Measurements from ENCODE around the gene SQOR. TPM values are rescaled to one million over a fixed set of nuclear protein-coding genes. Genes with fewer than 3 reads are reported as not detected.

The SQOR gene
- total RNA-seq, 4 donors from 2014 or later: 49.8 to 80.4 (median 67.8) TPM

DNA sequence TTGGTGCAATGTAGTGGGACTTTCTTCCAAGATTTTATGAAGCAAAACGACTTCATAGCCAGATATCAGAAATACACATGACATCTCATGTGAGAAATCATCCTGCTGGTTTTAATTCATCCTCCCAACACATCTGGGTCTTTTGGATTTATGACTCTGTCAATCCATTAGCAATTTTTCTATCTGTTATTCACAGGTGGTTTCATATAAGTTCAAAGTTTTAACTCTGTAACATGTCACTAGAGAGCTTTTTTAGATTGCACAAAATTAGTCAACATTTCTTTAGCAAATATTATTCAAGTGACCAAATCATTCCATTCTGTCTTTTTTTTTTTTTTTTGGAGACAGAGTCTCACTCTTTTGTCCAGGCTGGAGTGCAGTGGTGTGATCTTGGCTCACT lies 30.4 kb downstream of the SQOR start:
- no peak overlapping the region for H3K4me3 ChIP-seq
- TF ChIP-seq EP300 (IDR thresholded peaks at IDR 0.05) (no peak), POLR2AphosphoS5 (IDR thresholded peaks at IDR 0.05) (no peak)
- TF ChIP-seq, protein P1, sequence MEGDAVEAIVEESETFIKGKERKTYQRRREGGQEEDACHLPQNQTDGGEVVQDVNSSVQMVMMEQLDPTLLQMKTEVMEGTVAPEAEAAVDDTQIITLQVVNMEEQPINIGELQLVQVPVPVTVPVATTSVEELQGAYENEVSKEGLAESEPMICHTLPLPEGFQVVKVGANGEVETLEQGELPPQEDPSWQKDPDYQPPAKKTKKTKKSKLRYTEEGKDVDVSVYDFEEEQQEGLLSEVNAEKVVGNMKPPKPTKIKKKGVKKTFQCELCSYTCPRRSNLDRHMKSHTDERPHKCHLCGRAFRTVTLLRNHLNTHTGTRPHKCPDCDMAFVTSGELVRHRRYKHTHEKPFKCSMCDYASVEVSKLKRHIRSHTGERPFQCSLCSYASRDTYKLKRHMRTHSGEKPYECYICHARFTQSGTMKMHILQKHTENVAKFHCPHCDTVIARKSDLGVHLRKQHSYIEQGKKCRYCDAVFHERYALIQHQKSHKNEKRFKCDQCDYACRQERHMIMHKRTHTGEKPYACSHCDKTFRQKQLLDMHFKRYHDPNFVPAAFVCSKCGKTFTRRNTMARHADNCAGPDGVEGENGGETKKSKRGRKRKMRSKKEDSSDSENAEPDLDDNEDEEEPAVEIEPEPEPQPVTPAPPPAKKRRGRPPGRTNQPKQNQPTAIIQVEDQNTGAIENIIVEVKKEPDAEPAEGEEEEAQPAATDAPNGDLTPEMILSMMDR (IDR thresholded peaks at IDR 0.05): no peak
- intact Hi-C loops (cut with DNase I): no loop called here
- no peaks in the 10 kb centered on the region for H3K9me3 ChIP-seq
- peaks cover 36 to 64% (median 45%) of the 10 kb centered on the region in 4 donors for H3K36me3 ChIP-seq
- peaks cover 4 to 13% (median 8%) of the 10 kb centered on the region in 4 donors for H3K4me1 ChIP-seq
- H3K27me3 ChIP-seq: no peaks in the 10 kb centered on the region
- WGBS: 75% methylated on average over 1 of the region's 1 CpG
- no peak for DNase-seq (ENCODE audit: extremely low spot score)
- no peak overlapping the region for H3K27ac ChIP-seq (replicated peaks in 1 of 4)

DNA sequence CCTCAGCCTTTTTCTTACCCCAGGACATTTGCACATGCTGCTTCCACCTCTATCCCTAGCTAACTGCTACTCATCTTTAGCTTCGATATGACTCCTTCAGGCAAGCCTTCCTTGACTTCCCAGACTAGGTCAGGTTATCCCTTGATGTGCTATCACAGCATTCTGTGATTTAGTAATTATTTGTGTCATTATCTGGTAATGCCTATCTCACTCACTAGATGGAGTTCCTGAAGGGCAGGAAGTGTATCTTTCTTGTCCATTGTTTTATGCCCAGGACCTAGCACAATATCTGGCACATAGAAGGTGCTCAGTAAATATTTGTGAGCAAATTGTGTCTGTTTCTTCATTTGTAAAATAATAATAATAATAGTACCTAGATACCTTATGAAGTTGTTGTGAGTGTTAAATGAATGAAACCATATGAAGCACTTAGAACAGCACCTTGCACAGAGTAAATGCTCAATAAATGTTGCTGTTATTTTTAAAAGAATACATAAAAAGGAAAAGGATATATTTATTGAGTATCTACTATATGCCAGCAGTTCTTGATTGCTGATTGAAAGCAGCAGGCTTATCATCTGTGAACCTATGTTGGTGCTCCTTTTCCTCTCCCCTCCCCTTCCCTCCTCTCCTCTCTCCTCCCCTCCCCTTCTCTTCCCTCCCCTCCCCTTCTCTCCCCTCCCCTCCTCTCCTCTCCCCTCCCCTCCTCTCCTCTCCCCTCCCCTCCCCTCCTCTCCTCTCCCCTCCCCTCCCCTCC lies 31.5 kb downstream of the SQOR start:
- Histone ChIP-seq H3K36me3 (peaks cover 37 to 74% (median 54%) of the 10 kb centered on the region in 4 donors), H3K4me1 (peaks cover 0 to 4% (median 0%) of the 10 kb centered on the region in 4 donors), H3K27me3 (no peaks in the 10 kb centered on the region), H3K4me3 (no peak overlapping the region), H3K27ac (replicated peaks in 1 of 4) (no peak overlapping the region), H3K9me3 (no peaks in the 10 kb centered on the region)
- intact Hi-C loops (cut with DNase I): no loop called here
- no peak for DNase-seq (ENCODE audit: extremely low spot score)
- WGBS: 100% methylated on average over 1 of the region's 1 CpG
- TF ChIP-seq, protein P1 (IDR thresholded peaks at IDR 0.05): no peak
- TF ChIP-seq POLR2A (IDR thresholded peaks at IDR 0.05; ENCODE audit: low read depth) (no peak), EP300 (IDR thresholded peaks at IDR 0.05) (no peak), POLR2AphosphoS5 (IDR thresholded peaks at IDR 0.05) (no peak)

DNA sequence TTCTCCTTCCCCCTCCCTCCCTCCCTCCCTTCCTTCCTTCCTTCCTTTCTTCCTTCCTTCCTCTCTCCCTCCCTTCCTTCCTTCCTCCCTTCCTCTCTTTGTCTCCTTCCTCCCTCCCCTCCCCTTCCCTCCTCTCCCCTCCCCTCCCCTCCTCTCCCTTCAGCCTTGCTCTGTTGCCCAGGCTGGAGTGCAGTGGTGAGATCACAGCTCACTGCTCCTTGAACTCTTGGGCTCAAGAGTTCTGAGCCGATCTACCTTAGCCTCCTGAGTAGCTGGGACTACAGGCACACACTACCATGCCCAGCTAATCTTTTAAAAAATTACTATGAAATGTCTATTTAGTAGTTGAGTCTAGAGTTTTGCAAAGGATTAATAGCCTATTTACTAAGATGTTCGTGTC lies 32.2 kb downstream of the SQOR start:
- intact Hi-C loops (cut with DNase I): no loop called here
- Histone ChIP-seq H3K27me3 (no peaks in the 10 kb centered on the region), H3K4me1 (peaks cover 0 to 4% (median 0%) of the 10 kb centered on the region in 4 donors), H3K36me3 (peaks cover 33 to 74% (median 55%) of the 10 kb centered on the region in 4 donors), H3K27ac (replicated peaks in 1 of 4) (no peak overlapping the region), H3K9me3 (no peaks in the 10 kb centered on the region), H3K4me3 (no peak overlapping the region)
- DNase-seq (ENCODE audit: extremely low spot score): no peak
- TF ChIP-seq EP300 (IDR thresholded peaks at IDR 0.05) (no peak), POLR2A (IDR thresholded peaks at IDR 0.05; ENCODE audit: low read depth) (no peak), POLR2AphosphoS5 (IDR thresholded peaks at IDR 0.05) (no peak)
- TF ChIP-seq, protein P1 (IDR thresholded peaks at IDR 0.05): no peak
- WGBS: 75% methylated on average over 2 of the region's 2 CpGs

DNA sequence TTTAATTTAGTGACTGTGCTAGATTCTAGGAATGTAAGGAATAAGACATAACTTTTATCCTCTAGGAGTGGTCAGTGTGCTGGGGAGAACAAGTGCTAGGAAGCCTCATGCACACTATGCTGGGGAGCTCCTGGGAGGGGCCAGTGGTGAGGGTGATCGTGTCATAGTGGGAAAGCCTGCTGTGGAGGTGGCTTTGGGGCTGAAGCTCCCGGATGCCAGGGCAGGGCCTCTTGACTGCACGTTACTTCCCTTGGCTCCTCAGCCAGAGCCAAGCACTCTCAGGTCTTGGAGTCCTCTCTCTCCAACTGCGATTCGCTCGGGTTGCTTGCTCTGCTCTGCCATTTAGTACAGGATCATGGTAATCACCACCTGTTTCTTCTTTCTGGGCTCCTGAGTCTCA lies 33.6 kb downstream of the SQOR start:
- Histone ChIP-seq H3K9me3 (no peaks in the 10 kb centered on the region), H3K4me3 (no peak overlapping the region), H3K27ac (replicated peaks in 1 of 4) (no peak overlapping the region), H3K27me3 (no peaks in the 10 kb centered on the region), H3K36me3 (peaks cover 20 to 74% (median 53%) of the 10 kb centered on the region in 4 donors), H3K4me1 (peaks cover 0 to 4% (median 0%) of the 10 kb centered on the region in 4 donors)
- intact Hi-C loops (cut with DNase I): no loop called here
- no peak for TF ChIP-seq POLR2AphosphoS5 (IDR thresholded peaks at IDR 0.05)
- TF ChIP-seq EP300 (IDR thresholded peaks at IDR 0.05): no peak
- TF ChIP-seq POLR2A (IDR thresholded peaks at IDR 0.05; ENCODE audit: low read depth): no peak
- TF ChIP-seq, protein P1 (IDR thresholded peaks at IDR 0.05): no peak
- no peak for DNase-seq (ENCODE audit: extremely low spot score)
- 94% methylated on average over 6 of the region's 6 CpGs for WGBS
